GM19240 (cell line): Measurements from ENCODE around the gene CCNT2.
"Not testable (repeated sequence)": the region's sequence is repeated elsewhere in the genome, so short reads cannot be mapped to it uniquely, and the experiment has no call there.

ENCODE experiments used
- DNase-seq: peaks from one replicate; pipeline ENCODE4 v3.0.0; 2011; ENCODE audit warnings: low spot score; ENCODE audit not compliant: insufficient read length

CCNT2 gene

DNA sequence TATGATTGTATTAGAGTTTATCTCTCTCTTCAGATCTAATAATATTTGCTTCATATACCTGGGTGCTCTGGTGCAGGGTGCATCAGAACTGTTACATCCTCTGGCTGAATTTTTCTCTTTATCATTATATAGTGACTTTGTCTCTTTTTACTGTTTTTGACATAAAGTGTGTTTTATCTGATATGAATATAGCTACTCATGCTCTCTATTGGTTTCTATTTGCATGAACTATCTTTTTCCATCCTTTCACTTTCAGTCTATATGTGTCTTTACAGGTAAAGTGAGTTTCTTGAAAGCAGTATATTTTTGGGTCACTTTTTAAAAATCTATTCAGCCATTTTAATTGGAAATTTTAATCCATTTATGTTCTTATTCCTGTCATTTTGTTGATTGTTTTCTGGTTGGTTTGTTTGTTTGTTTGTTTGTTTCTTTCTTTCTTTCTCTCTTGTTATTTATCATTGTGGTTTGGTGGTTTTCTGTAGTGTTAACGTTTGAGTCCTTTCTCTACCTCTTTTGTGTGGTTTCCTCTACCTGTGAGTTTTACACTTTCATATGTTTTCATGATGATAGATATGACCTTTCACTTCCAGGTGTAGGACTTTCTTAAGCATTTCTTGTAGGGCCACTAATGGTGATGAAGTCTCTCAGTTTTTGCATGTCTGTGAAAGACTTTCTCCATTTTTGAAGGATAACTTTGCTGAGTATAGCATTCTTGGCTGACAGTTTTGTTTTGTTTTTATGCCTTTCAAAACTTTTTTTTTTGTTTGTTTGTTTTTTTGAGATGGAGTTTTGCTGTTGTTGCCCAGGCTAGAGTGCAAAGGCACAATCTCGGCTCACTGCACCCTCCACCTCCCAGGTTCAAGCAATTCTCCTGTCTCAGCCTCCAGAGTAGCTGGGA lies 54.9 kb downstream of the CCNT2 start:
- DNase-seq, result peak; percentile 11

DNA sequence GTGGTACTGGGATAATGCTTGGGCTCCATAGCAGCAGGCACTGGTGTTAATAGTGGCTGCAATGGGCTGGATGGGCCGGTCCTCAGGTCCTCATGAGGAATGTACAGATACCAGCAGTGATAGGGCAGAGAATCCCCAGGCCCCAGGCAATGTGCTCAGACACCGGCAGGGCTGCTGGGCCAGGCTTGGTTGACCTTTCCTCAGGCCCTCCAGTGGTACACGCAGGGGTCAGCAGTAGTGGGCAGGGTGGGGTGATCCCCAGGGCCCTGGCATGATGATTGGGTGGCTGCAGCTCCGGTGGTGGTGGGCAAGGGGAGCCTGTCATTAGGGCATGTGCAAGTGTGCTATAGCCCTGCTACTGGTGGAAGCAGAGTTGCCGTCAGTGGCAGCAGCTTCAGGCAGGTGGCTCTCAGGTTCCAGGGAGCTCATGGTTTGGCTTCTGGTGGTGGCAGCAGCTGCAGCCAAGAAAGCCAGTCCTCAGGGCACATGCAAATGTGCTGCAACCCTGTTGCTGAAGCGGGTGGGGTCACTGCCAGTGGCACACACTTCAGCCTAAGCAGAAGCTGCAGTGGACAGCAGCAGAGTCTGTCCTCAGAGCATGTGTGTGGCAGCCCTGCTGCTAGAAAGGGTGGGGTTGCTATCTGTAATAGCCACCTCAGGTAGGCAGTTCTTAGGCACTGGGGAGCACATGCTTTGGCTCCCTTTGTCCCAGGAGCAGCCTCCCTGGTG lies 56.8 kb downstream of the CCNT2 start:
- DNase-seq, result no peak

DNA sequence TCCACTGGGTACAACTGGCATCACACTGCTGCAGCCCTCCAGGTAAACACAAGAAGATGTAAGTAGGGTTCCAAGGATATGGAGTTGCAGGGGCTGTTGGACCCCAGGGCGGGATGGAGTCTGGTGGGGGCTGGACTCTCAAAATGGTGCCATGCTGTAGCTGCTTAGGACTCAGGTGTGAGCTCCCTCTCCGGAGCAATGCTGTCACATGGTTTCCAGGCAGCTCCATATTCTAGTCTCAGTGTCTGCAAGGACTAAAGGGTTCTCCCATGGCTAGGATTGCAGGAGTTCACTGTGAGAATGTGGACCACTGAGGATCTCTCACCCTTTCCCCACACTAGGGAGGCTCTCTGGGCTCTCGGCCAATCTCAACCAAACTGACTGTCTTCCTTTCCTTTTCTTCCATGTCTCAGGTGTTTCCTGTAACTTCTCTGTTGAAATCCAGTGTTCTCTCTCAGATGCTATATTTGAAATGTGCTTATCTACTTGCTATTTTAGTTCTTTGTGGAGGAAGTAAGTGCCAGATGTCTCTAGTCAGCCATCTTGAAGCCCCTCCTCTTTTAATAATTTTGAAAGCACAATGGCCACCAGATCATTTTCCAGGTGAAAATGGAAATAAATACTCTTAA lies 57.6 kb downstream of the CCNT2 start:
- DNase-seq, result no peak

- not testable (repeated sequence) for DNase-seq
Observed at GRCh38 chr2:134977104-134977503, 58.5 kb downstream of the CCNT2 start.

DNA sequence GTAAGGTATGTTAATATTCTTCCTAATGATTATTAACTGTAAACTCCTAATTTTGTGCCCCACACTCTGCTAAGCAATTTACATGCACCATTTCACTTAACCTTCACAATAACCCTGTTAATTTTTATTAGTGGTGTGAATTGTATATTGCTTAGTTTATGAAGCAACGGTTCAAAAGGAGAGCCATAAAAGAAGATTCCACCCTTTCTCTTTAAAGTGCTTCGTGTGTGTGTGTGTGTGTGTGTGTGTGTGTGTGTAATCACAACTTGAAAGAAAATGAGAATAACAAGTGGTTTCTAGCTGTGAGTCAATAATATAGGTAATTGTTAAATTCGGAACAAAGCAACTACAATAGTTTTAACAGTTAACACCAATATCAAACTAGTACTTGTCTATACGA lies 60.6 kb downstream of the CCNT2 start:
- DNase-seq, result no peak

DNA sequence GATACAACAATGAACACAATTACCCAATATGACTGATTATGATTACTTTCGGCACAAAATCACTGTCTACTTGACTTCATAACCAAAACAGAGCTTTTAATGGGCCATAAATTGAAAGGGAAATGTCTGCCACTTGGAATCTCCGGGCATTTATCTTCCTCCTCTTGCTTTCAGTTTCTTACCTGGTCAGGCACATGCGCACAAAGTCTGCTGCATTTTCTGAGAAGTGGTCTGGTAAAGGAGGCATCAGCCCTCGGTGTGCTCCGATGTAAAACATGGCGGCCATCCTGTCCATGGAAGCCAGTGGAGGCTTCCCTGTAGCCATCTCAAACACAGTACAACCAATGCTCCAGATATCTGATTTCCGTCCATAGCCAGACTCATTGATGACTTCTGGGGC lies 62.0 kb downstream of the CCNT2 start:
- DNase-seq, result no peak

- DNase-seq, result no peak
Observed at GRCh38 chr2:134982603-134983002, 64.0 kb downstream of the CCNT2 start.

- no peak for DNase-seq
Observed at GRCh38 chr2:134985061-134985460, 66.4 kb downstream of the CCNT2 start.

DNA sequence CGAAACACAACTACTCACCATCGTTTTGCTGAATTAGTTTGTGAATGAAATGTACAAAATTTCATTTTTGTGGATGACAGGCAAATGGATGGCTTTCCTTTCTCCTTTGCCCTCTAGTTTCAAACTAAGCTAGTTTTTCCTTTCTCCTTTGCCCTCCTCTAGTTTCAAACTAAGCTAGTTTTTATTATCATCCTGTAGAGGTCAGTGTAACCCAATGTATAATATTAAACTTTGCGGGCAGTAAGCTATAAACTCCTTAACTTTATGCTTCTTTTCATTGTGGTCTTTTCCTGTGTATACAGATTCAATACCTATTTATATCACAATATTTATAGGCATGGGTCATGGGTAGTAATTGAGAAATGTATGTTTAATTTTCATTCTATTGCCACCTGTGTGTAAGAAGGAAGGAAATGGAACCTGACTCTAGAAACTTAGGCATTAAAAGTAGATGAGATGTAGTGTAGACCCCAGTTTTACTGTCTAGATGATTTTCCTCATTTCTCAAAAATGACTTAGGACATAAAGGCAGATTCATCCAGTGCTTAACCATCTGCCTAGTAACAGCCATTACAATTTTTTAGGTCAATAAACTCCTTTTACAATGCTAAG lies 70.5 kb downstream of the CCNT2 start:
- no peak for DNase-seq

DNA sequence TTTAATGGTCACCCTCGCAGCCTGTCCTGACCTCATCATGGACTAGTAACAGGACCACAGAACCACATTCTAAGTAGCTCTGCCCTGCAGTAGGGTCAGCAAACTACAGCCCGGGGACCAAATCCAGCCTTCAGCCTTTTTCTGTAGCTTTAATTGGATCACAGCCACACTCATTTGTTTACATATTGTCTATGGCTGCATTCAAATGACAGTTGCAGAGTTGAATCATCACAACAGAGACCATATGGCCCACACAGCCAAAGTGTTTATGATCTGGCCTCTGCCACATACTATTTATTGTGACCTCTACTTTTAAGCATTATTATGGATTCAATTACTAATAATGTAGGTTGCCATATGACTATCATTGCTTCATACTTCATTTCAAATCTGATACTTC lies 80.9 kb downstream of the CCNT2 start:
- DNase-seq, result no peak

GRCh38 chr2:135002836-135003235 lies 84.2 kb downstream of the CCNT2 start:
- no peak for DNase-seq

- DNase-seq, result peak; percentile 63
Observed at GRCh38 chr2:135004005-135004746, 85.6 kb downstream of the CCNT2 start.

DNA sequence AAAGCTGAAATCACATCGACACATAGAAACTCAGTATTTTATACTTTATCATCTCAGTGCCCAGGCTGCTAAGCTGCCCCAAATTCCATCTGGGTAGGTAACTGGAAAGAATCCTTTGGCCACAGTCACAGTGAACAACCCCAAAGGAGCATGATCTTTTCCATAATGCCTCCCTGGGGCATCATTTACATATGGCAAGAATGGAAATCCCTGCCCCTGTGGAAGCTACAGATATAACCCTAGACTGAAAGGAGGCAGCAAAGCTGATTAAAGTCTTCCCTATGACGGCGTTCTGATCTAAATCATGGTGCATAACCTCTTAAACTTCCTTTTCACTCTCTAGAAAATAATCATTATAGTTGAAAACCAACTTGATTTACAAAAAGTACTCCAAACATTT lies 87.1 kb downstream of the CCNT2 start:
- no peak for DNase-seq
